ENCODE data around the gene CDH23. TPM values are rescaled to one million over a fixed set of nuclear protein-coding genes. Genes with fewer than 3 reads are reported as not detected.
"Not testable (repeated sequence)": the region's sequence is repeated elsewhere in the genome, so short reads cannot be mapped to it uniquely, and the experiment has no call there.

Gene CDH23
- total and polyA plus RNA-seq, 2 donors (not counting 1 experiment from before 2014, with no cell fraction given): 0.01 to 0.17 TPM

- H3K27me3 ChIP-seq (ENCODE audit: control insufficient read depth, insufficient read depth, low read length): no peaks in the 10 kb centered on the region
- no peak within 1 kb of the TSS for H2AFZ ChIP-seq (ENCODE audit: low read length)
- no peaks in the 10 kb centered on the region for H3K9me3 ChIP-seq (ENCODE audit: control insufficient read depth, insufficient read depth, low read depth, low read length)
- peak within 1 kb of the TSS; percentile 94 for H3K9ac ChIP-seq (ENCODE audit: insufficient read depth, low read length)
- H3K4me2 ChIP-seq (ENCODE audit: extremely low read depth, insufficient read depth, low read length): peak within 1 kb of the TSS; percentile 83
- peak; percentile 96 to 98 for DNase-seq (ENCODE audit: low read depth in 2 of 2)
- TF ChIP-seq CTCF (conservative IDR thresholded peaks at IDR 0.05 in 1 of 2, IDR thresholded peaks at IDR 0.05 in 1 of 2; ENCODE audit: low read depth in 1 of 2, low read length in 2 of 2) (no peak), EZH2 (IDR thresholded peaks at IDR 0.05; ENCODE audit: low read length, missing control alignments) (no peak)
- H3K79me2 ChIP-seq (ENCODE audit: control insufficient read depth, insufficient read depth, low read length): peaks cover 50% of the 10 kb centered on the region
- H3K4me1 ChIP-seq (ENCODE audit: control insufficient read depth, extremely low read depth, insufficient read depth, low read length): peaks cover 9% of the 10 kb centered on the region
- H3K27ac ChIP-seq (ENCODE audit: insufficient read depth, low read length): peak within 1 kb of the TSS; percentile 92
- peak within 1 kb of the TSS; percentile 82 to 99 (median 92) for H3K4me3 ChIP-seq (replicated peaks in 1 of 4; ENCODE audit: control extremely low read depth in 1 of 4, insufficient read depth in 1 of 4, low read depth in 3 of 4, low read length in 4 of 4)
- no peaks in the 10 kb centered on the region for H3K36me3 ChIP-seq (ENCODE audit: control insufficient read depth, insufficient read depth, low read length)
- H4K20me1 ChIP-seq (ENCODE audit: control insufficient read depth, extremely low read depth, insufficient read depth, low read length): no peaks in the 10 kb centered on the region
Observed at GRCh38 chr10:71850743-71851464, 454.2 kb downstream of the CDH23 start, which contains the start of gene PSAP. Gene PSAP, minus strand, starts transcription at chr10:71851251. Its CDS starts 30 bp downstream, at chr10:71851221.

GRCh38 chr10:71851465-71852095 lies 454.9 kb downstream of the CDH23 start:
- not testable (repeated sequence) for H3K4me3 ChIP-seq (replicated peaks in 1 of 4; ENCODE audit: control extremely low read depth in 1 of 4, insufficient read depth in 1 of 4, low read depth in 3 of 4, low read length in 4 of 4); H3K27me3 ChIP-seq (ENCODE audit: control insufficient read depth, insufficient read depth, low read length); H2AFZ ChIP-seq (ENCODE audit: low read length); H3K36me3 ChIP-seq (ENCODE audit: control insufficient read depth, insufficient read depth, low read length); H3K4me2 ChIP-seq (ENCODE audit: extremely low read depth, insufficient read depth, low read length); H4K20me1 ChIP-seq (ENCODE audit: control insufficient read depth, extremely low read depth, insufficient read depth, low read length); DNase-seq (ENCODE audit: low read depth in 2 of 2); H3K4me1 ChIP-seq (ENCODE audit: control insufficient read depth, extremely low read depth, insufficient read depth, low read length); H3K9ac ChIP-seq (ENCODE audit: insufficient read depth, low read length); H3K27ac ChIP-seq (ENCODE audit: insufficient read depth, low read length); H3K9me3 ChIP-seq (ENCODE audit: control insufficient read depth, insufficient read depth, low read depth, low read length)
- H3K79me2 ChIP-seq (ENCODE audit: control insufficient read depth, insufficient read depth, low read length): peaks cover 44% of the 10 kb centered on the region

DNA sequence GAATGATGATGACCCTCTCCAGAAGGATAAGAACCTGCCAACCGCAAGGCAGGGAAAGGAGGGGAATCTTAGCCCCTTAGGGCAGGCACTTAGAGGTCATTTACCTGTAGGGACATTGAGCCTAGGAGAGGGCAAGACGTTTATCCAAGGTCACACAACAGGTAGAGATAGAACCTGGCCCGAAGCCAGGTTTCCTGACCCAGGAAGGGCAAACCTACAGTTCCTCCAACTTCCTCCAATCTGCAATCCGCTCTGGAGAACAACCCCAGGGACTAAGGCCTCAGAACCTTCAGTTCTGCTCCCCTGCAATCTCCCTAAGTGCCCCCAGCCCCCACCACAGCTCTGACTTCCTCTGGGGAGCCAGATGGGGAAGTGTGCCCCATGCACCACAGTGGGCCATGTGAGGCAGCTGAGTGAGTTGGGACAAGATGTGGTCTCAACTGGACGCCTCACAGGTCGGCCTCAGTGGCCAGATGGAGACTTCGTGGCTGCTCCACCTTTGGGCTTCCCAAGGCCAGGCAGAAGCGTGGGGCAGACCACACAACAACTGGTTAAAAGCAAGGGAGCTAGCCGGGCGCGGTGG lies 455.7 kb downstream of the CDH23 start:
- H3K9me3 ChIP-seq (ENCODE audit: control insufficient read depth, insufficient read depth, low read depth, low read length): no peaks in the 10 kb centered on the region
- no peak overlapping the region for H3K4me2 ChIP-seq (ENCODE audit: extremely low read depth, insufficient read depth, low read length)
- peaks cover 35% of the 10 kb centered on the region for H3K79me2 ChIP-seq (ENCODE audit: control insufficient read depth, insufficient read depth, low read length)
- H3K27ac ChIP-seq (ENCODE audit: insufficient read depth, low read length): no peak overlapping the region
- no peak overlapping the region for H3K4me3 ChIP-seq (replicated peaks in 1 of 4; ENCODE audit: control extremely low read depth in 1 of 4, insufficient read depth in 1 of 4, low read depth in 3 of 4, low read length in 4 of 4)
- peaks cover 9% of the 10 kb centered on the region for H3K4me1 ChIP-seq (ENCODE audit: control insufficient read depth, extremely low read depth, insufficient read depth, low read length)
- H3K36me3 ChIP-seq (ENCODE audit: control insufficient read depth, insufficient read depth, low read length): no peaks in the 10 kb centered on the region
- no peak overlapping the region for H2AFZ ChIP-seq (ENCODE audit: low read length)
- no peaks in the 10 kb centered on the region for H4K20me1 ChIP-seq (ENCODE audit: control insufficient read depth, extremely low read depth, insufficient read depth, low read length)
- no peaks in the 10 kb centered on the region for H3K27me3 ChIP-seq (ENCODE audit: control insufficient read depth, insufficient read depth, low read length)
- TF ChIP-seq EZH2 (IDR thresholded peaks at IDR 0.05; ENCODE audit: low read length, missing control alignments) (no peak), CTCF (conservative IDR thresholded peaks at IDR 0.05 in 1 of 2, IDR thresholded peaks at IDR 0.05 in 1 of 2; ENCODE audit: low read depth in 1 of 2, low read length in 2 of 2) (no peak)
- no peak for DNase-seq (ENCODE audit: low read depth in 2 of 2)
- H3K9ac ChIP-seq (ENCODE audit: insufficient read depth, low read length): no peak overlapping the region

All from fibroblast of lung (primary cell).